Measurements from ENCODE around the gene TNIK.

Gene TNIK

GRCh38 chr3:171281256-171281992 lies 178.8 kb downstream of the TNIK start:
- H3K4me3 ChIP-seq, result peak overlapping the region; percentile 57
- TF ChIP-seq CTCF (IDR thresholded peaks at IDR 0.05), result no peak
- DNase-seq (ENCODE audit: low spot score), result no peak
- H3K27ac ChIP-seq, result peak overlapping the region; percentile 6 to 88

GRCh38 chr3:171279972-171280371 lies 180.2 kb downstream of the TNIK start:
- H3K4me3 ChIP-seq, result no peak overlapping the region
- no peak overlapping the region for H3K27ac ChIP-seq
- no peak for TF ChIP-seq CTCF (IDR thresholded peaks at IDR 0.05)
- no peak for DNase-seq (ENCODE audit: low spot score)

- no peak for TF ChIP-seq CTCF (IDR thresholded peaks at IDR 0.05)
- no peak for DNase-seq (ENCODE audit: low spot score)
- Histone ChIP-seq H3K4me3 (no peak overlapping the region), H3K27ac (no peak overlapping the region)
Measured at GRCh38 chr3:171278299-171278590, 182.0 kb downstream of the TNIK start.

DNA sequence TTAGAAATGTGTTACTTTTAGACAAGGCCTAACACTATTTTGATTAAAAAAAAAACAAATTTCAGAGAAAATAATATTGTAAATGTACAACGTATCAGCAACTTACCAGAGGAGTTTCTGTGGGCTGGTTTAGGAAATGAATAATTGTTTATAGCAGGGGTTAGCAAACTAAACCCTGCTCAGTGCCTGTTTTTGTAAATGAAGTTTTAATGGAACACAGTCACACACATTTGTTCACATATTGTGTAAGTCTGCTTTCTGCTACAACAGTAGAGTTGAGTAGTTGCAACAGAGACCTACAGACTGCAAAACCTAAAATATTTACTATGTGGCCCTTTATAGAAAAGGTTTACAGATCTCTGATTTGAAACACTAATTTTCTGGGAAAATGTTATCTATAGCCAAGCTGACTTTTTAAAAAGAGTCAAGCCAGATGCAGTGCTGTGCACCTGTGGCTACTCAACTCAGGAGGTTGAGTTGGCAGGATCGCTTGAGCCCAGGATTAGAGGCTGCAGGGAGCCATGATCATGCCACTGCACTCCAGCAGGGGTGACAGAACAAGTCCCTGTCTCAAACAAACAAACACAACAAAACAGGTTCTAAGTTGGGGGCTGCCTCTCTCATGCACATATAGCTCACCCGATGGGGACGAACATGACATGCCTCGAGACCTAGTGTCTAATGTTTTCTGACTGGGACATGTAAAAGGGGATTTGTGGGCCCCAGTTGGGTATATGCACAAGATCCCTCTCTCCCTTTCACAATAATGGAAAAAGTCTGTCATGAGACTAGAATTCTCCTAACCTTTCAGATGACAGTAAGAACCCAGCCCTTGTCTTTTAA lies 182.5 kb downstream of the TNIK start:
- no peak for DNase-seq (ENCODE audit: low spot score)
- H3K27ac ChIP-seq, result no peak overlapping the region
- no peak overlapping the region for H3K4me3 ChIP-seq
- no peak for TF ChIP-seq CTCF (IDR thresholded peaks at IDR 0.05)

DNA sequence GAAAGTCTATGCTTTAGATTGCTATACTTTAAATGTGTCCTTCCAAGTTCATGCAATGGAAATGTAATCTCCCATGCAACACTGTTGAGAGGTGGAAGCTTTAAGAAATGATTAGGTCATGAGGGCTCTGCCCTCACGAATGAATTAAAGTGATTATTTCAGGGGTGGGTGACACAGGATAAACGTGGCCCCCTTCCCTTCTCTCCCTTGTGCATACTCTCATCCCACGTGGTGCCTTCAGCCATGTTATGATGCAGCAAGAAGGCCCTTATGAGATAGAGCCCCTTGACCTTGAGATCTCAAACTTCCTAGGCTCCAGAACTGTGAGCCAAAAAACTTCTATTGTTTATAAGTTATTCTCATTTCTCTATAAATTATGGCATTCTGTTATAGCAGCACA lies 183.3 kb downstream of the TNIK start:
- Histone ChIP-seq H3K27ac (no peak overlapping the region), H3K4me3 (no peak overlapping the region)
- DNase-seq (ENCODE audit: low spot score), result no peak
- TF ChIP-seq CTCF (IDR thresholded peaks at IDR 0.05), result no peak

DNA sequence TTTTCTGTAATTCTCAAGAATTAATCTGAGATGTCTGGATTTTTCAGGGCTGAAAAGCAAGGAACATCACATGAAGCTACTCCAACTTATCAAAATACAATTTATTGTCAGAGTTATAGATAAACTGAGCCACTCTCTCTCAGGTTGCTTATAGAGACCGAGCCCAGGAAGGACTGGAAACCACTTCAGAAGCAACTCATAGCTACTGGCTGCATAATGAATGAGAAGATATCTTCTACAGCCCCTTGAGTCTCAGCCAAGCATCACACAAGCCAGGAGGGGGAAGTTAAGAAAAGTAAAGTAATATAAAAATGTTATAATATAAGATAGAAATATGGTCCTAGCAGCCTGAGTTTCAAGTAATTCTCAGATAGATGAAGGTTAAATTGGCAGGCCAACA lies 186.0 kb downstream of the TNIK start:
- no peak overlapping the region for H3K27ac ChIP-seq
- DNase-seq (ENCODE audit: low spot score), result no peak
- no peak for TF ChIP-seq CTCF (IDR thresholded peaks at IDR 0.05)
- no peak overlapping the region for H3K4me3 ChIP-seq

GRCh38 chr3:171270541-171270940 lies 189.7 kb downstream of the TNIK start:
- TF ChIP-seq CTCF (IDR thresholded peaks at IDR 0.05), result no peak
- Histone ChIP-seq H3K4me3 (no peak overlapping the region), H3K27ac (no peak overlapping the region)
- DNase-seq (ENCODE audit: low spot score), result no peak

All from coronary artery (tissue), 2 donors.